Right lobe of liver (tissue), 6 donors: ENCODE data around the gene POMT2. TPM values are rescaled to one million over a fixed set of nuclear protein-coding genes. Genes with fewer than 3 reads are reported as not detected.

Experiments used
- ATAC-seq, 4 donors: fragments of 200-7000 bp; cut with Tn5 transposase; one replicate each; pipeline ENCODE4 v1.9.1; 2020; ENCODE audit warnings: mild to moderate bottlenecking in 4 of 4, moderate library complexity in 4 of 4
- DNase-seq, 3 donors: peaks; one replicate each; pipeline ENCODE4 v3.0.0-alpha.2; 2020
- H3K27ac ChIP-seq, 3 donors: fragments of 200-600 bp; one replicate each; pipeline ENCODE4 v1.8.0; 2022
- H3K27me3 ChIP-seq, 2 donors: fragments of 200-600 bp; one replicate each; pipeline ENCODE4 v1.8.0; 2022
- H3K36me3 ChIP-seq, 4 donors: fragments of 200-600 bp; sonication (generic) in 1 of 4; one replicate each; pipeline versions ENCODE4 v1.5.1 to v1.8.0; 2017 to 2022; ENCODE audit warnings: control low read depth in 1 of 4
- H3K4me1 ChIP-seq, 4 donors: fragments of 200-600 bp; sonication (generic) in 1 of 4; one replicate each; pipeline versions ENCODE4 v1.5.1 to v1.8.0; 2017 to 2022; ENCODE audit warnings: control low read depth in 1 of 4
- H3K4me3 ChIP-seq, 3 donors: fragments of 200-600 bp; one replicate each; pipeline ENCODE4 v1.8.0; 2022
- H3K9me3 ChIP-seq, 4 donors: fragments of 200-600 bp; sonication (generic) in 1 of 4; one replicate each; pipeline versions ENCODE4 v1.5.1 to v1.8.0; 2017 to 2022; ENCODE audit warnings: control low read depth in 1 of 4
- POLR2A ChIP-seq: fragments of 450-650 bp; IDR thresholded peaks from one replicate; pipeline ENCODE4 v1.6.1; 2017; ENCODE audit warnings: antibody characterized with exemption, mild to moderate bottlenecking
- WGBS: methylation state at CpG from one replicate; pipeline ENCODE4 v1.1.6; 2018; ENCODE audit warnings: low coverage, low lambda C conversion rate; ENCODE audit not compliant: insufficient coverage; ENCODE audit errors: missing lambda C conversion rate; 5-methylcytosine and 5-hydroxymethylcytosine counted together
- intact Hi-C, 2 donors: fragments of 100-400 bp; cut with DNase I; formaldehyde crosslinking; loops; one replicate each; pipeline versions ENCODE4 v1.11.2 to v1.14.1; 2022
- total RNA-seq, 6 experiments: library from RNA; depleted of rRNA in 2 of 6; stranded (reverse); fragments of >200 nt in 2 of 6; fragmentation: NEBNext Ultra II Directional in 3 of 6; extraction: Animal tissue kit (Norgen Biotek cat#: 25700) in 3 of 6; gene quantifications; one replicate each; pipeline versions ENCODE4 v1.1.0 to v1.2.4, GENCODE V29; 2016 to 2023
- TF ChIP-seq, protein P1 (sequence below), 4 donors: fragments of 200-600 bp in 3 of 4; fragments of 450-650 bp in 1 of 4; IDR thresholded peaks; one replicate each; pipeline versions ENCODE4 v1.5.1 to v1.8.0; 2016 to 2022; ENCODE audit warnings: antibody characterized with exemption in 4 of 4, mild to moderate bottlenecking in 2 of 4
- donor health status: DM: no; HTN: yes; CAD: no.
- donor health status: DM: no; HTN: no; CAD: no.
- donor health status: DM: no; HTN: no; CAD: no.
- donor health status: DM: no; HTN: yes; CAD: no.
- donor health status: DM: no; HTN: yes; CAD: no.

POMT2 gene
- total RNA-seq, 6 experiments from 2014 or later: 5.5 to 15.9 (median 12.9) TPM

DNA sequence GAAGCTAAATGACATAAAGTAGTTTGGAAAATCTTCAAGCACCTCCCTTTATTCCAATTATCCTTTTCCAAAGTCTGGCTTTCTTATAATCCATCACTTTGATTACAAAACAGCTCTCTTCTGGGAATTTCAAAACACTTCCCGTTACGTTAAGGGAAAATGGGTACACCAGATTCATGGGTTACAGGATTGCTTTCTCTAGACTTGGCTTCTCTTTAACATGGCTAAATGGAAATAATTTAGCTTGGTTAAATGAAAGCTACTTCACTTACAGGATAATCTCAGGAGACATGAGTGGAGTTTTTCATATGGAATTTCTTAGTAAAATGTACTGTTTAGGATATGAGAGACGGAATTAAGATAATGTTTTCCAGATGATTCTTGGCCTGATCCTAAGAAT is 14.9 kb upstream of the POMT2 start:
- no peak overlapping the region for H3K27ac ChIP-seq
- DNase-seq (no peak), ATAC-seq (no peak)
- H3K4me1 ChIP-seq: no peaks in the 10 kb centered on the region
- TF ChIP-seq, protein P1, sequence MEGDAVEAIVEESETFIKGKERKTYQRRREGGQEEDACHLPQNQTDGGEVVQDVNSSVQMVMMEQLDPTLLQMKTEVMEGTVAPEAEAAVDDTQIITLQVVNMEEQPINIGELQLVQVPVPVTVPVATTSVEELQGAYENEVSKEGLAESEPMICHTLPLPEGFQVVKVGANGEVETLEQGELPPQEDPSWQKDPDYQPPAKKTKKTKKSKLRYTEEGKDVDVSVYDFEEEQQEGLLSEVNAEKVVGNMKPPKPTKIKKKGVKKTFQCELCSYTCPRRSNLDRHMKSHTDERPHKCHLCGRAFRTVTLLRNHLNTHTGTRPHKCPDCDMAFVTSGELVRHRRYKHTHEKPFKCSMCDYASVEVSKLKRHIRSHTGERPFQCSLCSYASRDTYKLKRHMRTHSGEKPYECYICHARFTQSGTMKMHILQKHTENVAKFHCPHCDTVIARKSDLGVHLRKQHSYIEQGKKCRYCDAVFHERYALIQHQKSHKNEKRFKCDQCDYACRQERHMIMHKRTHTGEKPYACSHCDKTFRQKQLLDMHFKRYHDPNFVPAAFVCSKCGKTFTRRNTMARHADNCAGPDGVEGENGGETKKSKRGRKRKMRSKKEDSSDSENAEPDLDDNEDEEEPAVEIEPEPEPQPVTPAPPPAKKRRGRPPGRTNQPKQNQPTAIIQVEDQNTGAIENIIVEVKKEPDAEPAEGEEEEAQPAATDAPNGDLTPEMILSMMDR (IDR thresholded peaks at IDR 0.05): no peak
- TF ChIP-seq POLR2A: no peak
- no peaks in the 10 kb centered on the region for H3K9me3 ChIP-seq
- H3K36me3 ChIP-seq: no peaks in the 10 kb centered on the region
- no peaks in the 10 kb centered on the region for H3K27me3 ChIP-seq
- intact Hi-C loops: no loop called here
- WGBS: 89% methylated on average over 3 of the region's 3 CpGs
- no peak overlapping the region for H3K4me3 ChIP-seq

GRCh38 chr14:77329872-77330271 is 9.2 kb upstream of the POMT2 start:
- no peaks in the 10 kb centered on the region for H3K9me3 ChIP-seq
- H3K27ac ChIP-seq: no peak overlapping the region
- no peaks in the 10 kb centered on the region for H3K36me3 ChIP-seq
- no CpG with 5 or more reads among the region's 7 CpGs for WGBS
- peaks cover 0 to 9% (median 0%) of the 10 kb centered on the region in 4 donors for H3K4me1 ChIP-seq
- no peaks in the 10 kb centered on the region for H3K27me3 ChIP-seq
- DNase-seq (no peak), ATAC-seq (no peak)
- TF ChIP-seq POLR2A: no peak
- TF ChIP-seq, protein P1 (IDR thresholded peaks at IDR 0.05): no peak
- intact Hi-C loops: no loop called here
- H3K4me3 ChIP-seq: no peak overlapping the region

DNA sequence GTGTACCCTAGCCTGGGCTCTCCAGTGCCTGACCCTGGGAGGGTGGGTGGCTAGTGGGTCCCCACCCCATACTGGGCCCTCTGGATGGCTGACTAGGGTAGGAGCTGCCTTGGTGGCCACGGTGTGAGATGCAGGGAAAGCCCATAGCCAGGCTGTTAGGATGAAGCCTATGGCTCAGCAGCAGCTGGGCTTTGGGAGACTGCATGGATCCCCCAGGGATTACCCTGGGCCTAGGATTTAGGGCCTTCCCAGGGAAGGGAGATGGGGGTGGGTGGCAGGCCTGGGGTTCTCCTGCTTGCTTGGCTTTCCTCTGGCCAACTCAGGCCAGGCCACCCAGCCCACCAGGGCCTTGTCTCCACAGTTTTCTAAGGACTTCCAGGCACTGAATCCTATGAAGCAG is 6.4 kb upstream of the POMT2 start:
- Histone ChIP-seq H3K9me3 (no peaks in the 10 kb centered on the region), H3K27me3 (no peaks in the 10 kb centered on the region), H3K36me3 (no peaks in the 10 kb centered on the region), H3K4me1 (peaks cover 0 to 23% (median 10%) of the 10 kb centered on the region in 4 donors), H3K4me3 (no peak overlapping the region), H3K27ac (no peak overlapping the region)
- intact Hi-C loops: no loop called here
- DNase-seq: no peak
- WGBS: 100% methylated on average over 1 of the region's 1 CpG
- TF ChIP-seq POLR2A: no peak
- TF ChIP-seq, protein P1 (IDR thresholded peaks at IDR 0.05): no peak
- no peak for ATAC-seq

GRCh38 chr14:77325746-77326094 is 5.0 kb upstream of the POMT2 start:
- no peaks in the 10 kb centered on the region for H3K9me3 ChIP-seq
- no peak for ATAC-seq
- intact Hi-C loops: no loop called here
- peak overlapping the region in 2 of 3 donors; percentile 38 to 54 for H3K4me3 ChIP-seq
- H3K27me3 ChIP-seq: no peaks in the 10 kb centered on the region
- DNase-seq: no peak
- peaks cover 0 to 23% (median 11%) of the 10 kb centered on the region in 4 donors for H3K4me1 ChIP-seq
- H3K36me3 ChIP-seq: no peaks in the 10 kb centered on the region
- WGBS: 49% methylated on average over 3 of the region's 3 CpGs
- peak overlapping the region in 2 of 3 donors; percentile 77 to 82 for H3K27ac ChIP-seq
- TF ChIP-seq, protein P1 (IDR thresholded peaks at IDR 0.05): no peak
- TF ChIP-seq POLR2A: no peak
